K562 (cell line): ENCODE data around the gene SCN4A. TPM values are rescaled to one million over a fixed set of nuclear protein-coding genes. Genes with fewer than 3 reads are reported as not detected.
A peak's percentile ranks its signal among the peaks of the same experiment; 100 is the strongest.

Experiments
- CBX3 ChIP-seq, 2 experiments: IDR thresholded peaks; 1 replicate in 1 of 2; 2 replicates in 1 of 2; pipeline ENCODE4 v1.6.1; 2012; ENCODE audit warnings: inconsistent platforms in 2 of 2, low read length in 2 of 2, borderline replicate concordance in 1 of 2, control low read depth in 1 of 2
- NCOA6 ChIP-seq: fragments of 450-650 bp; IDR thresholded peaks from 2 replicates; pipeline ENCODE4 v1.6.1; 2017; ENCODE audit warnings: mild to moderate bottlenecking
- PCBP1 ChIP-seq: fragments of 200-400 bp; formaldehyde crosslinking; IDR thresholded peaks from 2 replicates; pipeline ENCODE4 v1.6.1; 2018; ENCODE audit warnings: mild to moderate bottlenecking, low read depth, low read length; ENCODE audit not compliant: poor library complexity, severe bottlenecking
- PHB ChIP-seq: fragments of 250-450 bp; sonication (Bioruptor Pico); IDR thresholded peaks from 2 replicates; pipeline ENCODE4 v1.5.0; 2021
- TARDBP ChIP-seq: fragments of 450-650 bp; IDR thresholded peaks from 2 replicates; pipeline ENCODE4 v1.6.1; 2016
- ZNF165 ChIP-seq: fragments of 250-450 bp; sonication (Bioruptor Pico); IDR thresholded peaks from 2 replicates; pipeline ENCODE4 v1.4.0; 2020; ENCODE audit warnings: borderline replicate concordance
- ZNF696 ChIP-seq: fragments of 250-450 bp; sonication (Bioruptor Pico); conservative IDR thresholded peaks from 2 replicates; pipeline ENCODE4 v1.4.0; 2020; ENCODE audit warnings: mild to moderate bottlenecking, moderate library complexity
- polyA plus RNA-seq, 8 experiments: library from polyadenylated mRNA; depleted of rRNA in 4 of 8; stranded (reverse) in 5 of 8; unstranded in 3 of 8; fragments of >200 nt; fragmentation: Nextera tagmentation in 2 of 8; fragmentation: Illumina TruSeq in 1 of 8; extraction: Ambion mirVana in 2 of 8; extraction: Trizol in 1 of 8; gene quantifications; 2 replicates each; pipeline versions ENCODE4 v1.2.1 to v1.2.3, GENCODE V29; 2011 to 2014; ENCODE audit warnings: inconsistent platforms in 1 of 8, missing spikeins in 1 of 8
- total RNA-seq, 7 experiments: library from RNA; depleted of rRNA in 6 of 7; stranded (reverse); fragments of >200 nt in 6 of 7; fragmentation: Illumina TruSeq in 2 of 7; extraction: Trizol in 2 of 7; gene quantifications; 2 replicates each; pipeline versions ENCODE4 v1.2.1 to v1.2.3, GENCODE V29; 2011 to 2021; ENCODE audit warnings: low replicate concordance in 1 of 7
- TF ChIP-seq, protein P1 (sequence below), 2 experiments: fragments of 450-650 bp; IDR thresholded peaks; 2 replicates each; pipeline ENCODE4 v1.6.1; 2016; ENCODE audit warnings: mild to moderate bottlenecking in 2 of 2, borderline replicate concordance in 1 of 2, low read depth in 1 of 2, moderate library complexity in 1 of 2
- TF ChIP-seq, protein P2 (sequence below): fragments of 250-450 bp; sonication (Bioruptor Pico); IDR thresholded peaks from 2 replicates; pipeline ENCODE4 v1.6.1; 2021; ENCODE audit warnings: mild to moderate bottlenecking

The SCN4A gene
- total and polyA plus RNA-seq, 9 of the 15 experiments (the other 6 are each of a cell fraction or from before 2014, with no cell fraction given), result 0.29 to 2.6 (median 1.4) TPM

DNA sequence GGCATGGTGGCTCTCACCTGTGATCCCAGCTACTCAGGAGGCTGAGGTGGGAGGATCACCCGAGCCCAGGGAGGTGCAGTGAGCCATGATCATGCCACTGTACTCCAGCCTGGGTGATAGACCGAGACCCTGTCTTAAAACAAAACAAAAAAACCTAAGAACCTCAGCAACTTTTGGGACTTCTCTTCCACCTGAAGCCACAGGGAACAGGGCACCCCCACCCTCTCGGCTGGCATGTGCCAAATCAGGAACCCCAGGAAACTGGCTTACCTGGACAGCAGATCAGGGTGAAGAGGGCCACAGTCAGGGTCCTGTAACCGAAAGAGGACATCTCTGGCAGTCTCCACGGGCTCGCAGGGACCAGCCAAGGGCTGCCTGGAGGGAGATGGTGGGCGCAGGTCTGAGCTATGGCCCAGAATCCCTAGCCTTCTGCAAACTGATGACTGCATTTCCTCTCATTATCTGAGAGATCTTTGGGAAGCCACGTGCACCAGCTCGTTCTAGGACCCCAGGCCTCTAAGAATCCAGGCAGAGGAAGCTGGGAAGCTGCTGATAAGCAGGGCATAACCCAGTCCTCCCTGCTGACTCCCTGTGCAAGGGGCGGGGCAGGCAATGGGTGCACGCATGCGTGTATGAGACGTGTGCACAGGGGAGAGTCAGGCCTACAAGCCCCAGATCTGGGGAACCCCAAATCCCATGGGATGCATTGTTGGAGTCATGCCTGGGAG lies 33.8 kb upstream of the SCN4A start (continued):
- TF ChIP-seq, protein P1, sequence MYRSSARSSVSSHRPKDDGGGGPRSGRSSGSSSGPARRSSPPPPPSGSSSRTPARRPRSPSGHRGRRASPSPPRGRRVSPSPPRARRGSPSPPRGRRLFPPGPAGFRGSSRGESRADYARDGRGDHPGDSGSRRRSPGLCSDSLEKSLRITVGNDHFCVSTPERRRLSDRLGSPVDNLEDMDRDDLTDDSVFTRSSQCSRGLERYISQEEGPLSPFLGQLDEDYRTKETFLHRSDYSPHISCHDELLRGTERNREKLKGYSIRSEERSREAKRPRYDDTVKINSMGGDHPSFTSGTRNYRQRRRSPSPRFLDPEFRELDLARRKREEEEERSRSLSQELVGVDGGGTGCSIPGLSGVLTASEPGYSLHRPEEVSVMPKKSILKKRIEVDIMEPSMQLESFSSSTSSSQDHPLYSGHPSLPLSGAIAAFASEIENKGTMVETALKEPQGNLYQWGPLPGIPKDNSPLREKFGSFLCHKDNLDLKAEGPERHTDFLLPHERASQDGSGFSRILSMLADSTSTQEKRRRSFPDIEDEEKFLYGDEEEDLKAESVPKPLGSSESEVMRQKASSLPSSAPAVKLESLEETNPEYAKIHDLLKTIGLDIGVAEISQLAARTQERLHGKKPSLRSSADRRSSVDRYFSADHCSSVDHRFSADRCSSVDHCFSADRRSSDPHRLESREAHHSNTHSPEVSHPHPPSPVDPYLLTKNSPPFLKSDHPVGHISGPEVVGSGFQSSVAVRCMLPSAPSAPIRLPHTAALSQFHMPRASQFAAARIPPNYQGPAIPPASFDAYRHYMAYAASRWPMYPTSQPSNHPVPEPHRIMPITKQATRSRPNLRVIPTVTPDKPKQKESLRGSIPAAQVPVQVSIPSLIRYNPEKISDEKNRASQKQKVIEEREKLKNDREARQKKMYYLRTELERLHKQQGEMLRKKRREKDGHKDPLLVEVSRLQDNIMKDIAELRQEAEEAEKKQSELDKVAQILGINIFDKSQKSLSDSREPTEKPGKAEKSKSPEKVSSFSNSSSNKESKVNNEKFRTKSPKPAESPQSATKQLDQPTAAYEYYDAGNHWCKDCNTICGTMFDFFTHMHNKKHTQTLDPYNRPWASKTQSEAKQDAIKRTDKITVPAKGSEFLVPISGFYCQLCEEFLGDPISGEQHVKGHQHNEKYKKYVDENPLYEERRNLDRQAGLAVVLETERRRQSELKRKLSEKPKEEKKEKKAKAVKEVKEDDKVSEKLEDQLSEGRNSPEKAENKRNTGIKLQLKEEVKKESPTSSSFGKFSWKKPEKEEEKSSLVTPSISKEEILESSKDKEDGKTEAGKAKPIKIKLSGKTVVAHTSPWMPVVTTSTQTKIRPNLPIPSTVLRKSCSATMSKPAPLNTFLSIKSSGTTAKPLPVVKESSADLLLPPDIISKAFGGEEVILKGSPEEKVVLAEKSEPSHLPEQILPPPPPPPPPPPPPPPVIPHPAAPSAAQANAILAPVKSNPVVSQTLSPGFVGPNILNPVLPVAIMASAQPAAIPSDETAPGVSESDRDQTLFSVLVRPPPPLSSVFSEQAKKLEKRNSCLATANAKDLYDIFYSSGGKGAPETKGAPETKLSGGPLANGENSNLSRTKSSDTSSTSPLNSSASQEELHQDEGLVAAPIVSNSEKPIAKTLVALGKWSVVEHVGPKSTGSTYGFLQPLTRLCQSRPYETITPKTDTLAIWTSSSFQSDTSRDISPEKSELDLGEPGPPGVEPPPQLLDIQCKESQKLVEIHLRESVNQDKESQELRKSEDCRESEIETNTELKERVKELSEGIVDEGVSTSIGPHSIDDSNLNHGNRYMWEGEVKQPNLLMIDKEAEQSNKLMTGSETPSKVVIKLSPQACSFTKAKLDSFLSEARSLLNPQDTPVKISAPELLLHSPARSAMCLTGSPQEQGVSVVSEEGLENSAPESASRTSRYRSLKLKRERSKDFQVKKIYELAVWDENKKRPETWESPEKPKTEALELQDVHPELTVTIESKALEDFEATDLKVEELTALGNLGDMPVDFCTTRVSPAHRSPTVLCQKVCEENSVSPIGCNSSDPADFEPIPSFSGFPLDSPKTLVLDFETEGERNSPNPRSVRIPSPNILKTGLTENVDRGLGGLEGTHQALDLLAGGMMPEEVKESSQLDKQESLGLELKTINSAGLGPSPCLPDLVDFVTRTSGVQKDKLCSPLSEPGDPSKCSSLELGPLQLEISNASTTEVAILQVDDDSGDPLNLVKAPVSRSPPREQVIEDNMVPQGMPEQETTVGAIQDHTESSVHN (IDR thresholded peaks at IDR 0.05; ENCODE audit: borderline replicate concordance in 1 of 2, low read depth in 1 of 2), result peak in 1 of 2 experiments; percentile 43; a peak in 1 of 4 replicates
- TF ChIP-seq NCOA6 (no peak), ZNF165 (no peak), ZNF696 (CRISPR knock-in tag) (no peak), CBX3 (IDR thresholded peaks at IDR 0.05; ENCODE audit: borderline replicate concordance in 1 of 2, low read length in 2 of 2) (peak in 1 of 2 experiments; percentile 37; a peak in 1 of 3 replicates), PHB (no peak), TARDBP (no peak), PCBP1 (no peak)
- TF ChIP-seq, protein P2, sequence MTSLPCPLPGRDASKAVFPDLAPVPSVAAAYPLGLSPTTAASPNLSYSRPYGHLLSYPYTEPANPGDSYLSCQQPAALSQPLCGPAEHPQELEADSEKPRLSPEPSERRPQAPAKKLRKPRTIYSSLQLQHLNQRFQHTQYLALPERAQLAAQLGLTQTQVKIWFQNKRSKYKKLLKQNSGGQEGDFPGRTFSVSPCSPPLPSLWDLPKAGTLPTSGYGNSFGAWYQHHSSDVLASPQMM, result no peak
